ENCODE measurements around the gene MGAT4A.

The MGAT4A gene

GRCh38 chr2:98632351-98632750 is 98.6 kb downstream of the MGAT4A start:
- Histone ChIP-seq H3K9ac (no peak overlapping the region), H3K27ac (no peak overlapping the region), H3K4me3 (no peak overlapping the region), H4K20me1 (peaks cover 0 to 63% (median 0%) of the 10 kb centered on the region in 11 experiments; a peak in 3 of 22 replicates), H3K36me3 (peaks cover 0 to 99% (median 48%) of the 10 kb centered on the region in 11 experiments; a peak in 18 of 22 replicates), H3K27me3 (no peaks in the 10 kb centered on the region), H3K4me2 (no peak overlapping the region), H3K9me3 (replicated peaks in 1 of 11) (peaks cover 0 to 8% (median 0%) of the 10 kb centered on the region in 11 experiments; a peak in 1 of 22 replicates), H3K4me1 (peaks cover 0 to 7% (median 0%) of the 10 kb centered on the region in 10 experiments; a peak in 2 of 20 replicates)
- no peak for TF ChIP-seq Cebpa-rat (IDR thresholded peaks at IDR 0.05)

DNA sequence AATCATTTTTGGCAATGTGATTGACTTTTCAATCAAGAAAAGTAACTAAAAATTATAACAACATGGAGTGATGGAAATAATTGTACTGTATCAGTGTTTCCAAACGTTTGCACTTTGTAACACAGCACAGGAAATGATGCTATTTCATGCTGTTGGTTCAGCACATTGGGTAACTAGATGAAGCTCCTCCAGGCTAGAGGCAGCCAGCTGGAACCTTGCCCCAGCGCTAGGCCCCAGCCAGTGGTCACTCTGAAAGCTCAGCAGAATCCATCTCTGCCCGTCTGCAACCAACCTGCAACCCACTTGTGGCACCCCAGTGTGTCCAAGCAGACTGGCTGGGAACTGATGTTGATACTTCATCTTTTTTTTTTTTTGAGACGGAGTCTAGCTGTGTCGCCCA is 107.3 kb downstream of the MGAT4A start:
- H3K4me3 ChIP-seq: no peak overlapping the region
- peaks cover 0 to 57% (median 0%) of the 10 kb centered on the region in 11 experiments; a peak in 3 of 22 replicates for H4K20me1 ChIP-seq
- H3K36me3 ChIP-seq: peaks cover under 1 to 97% (median 21%) of the 10 kb centered on the region in 11 experiments; a peak in 13 of 22 replicates
- no peak overlapping the region for H3K9ac ChIP-seq
- no peak overlapping the region for H3K27ac ChIP-seq
- H3K9me3 ChIP-seq (replicated peaks in 1 of 11): no peaks in the 10 kb centered on the region; a peak in 1 of 22 replicates
- H3K27me3 ChIP-seq: no peaks in the 10 kb centered on the region
- peaks cover 8 to 29% (median 14%) of the 10 kb centered on the region in 10 experiments; a peak in 17 of 20 replicates for H3K4me1 ChIP-seq
- H3K4me2 ChIP-seq: peak overlapping the region in 10 of 11 experiments; percentile 5 to 68 (median 60); a peak in 16 of 22 replicates
- no peak for TF ChIP-seq Cebpa-rat (IDR thresholded peaks at IDR 0.05)

DNA sequence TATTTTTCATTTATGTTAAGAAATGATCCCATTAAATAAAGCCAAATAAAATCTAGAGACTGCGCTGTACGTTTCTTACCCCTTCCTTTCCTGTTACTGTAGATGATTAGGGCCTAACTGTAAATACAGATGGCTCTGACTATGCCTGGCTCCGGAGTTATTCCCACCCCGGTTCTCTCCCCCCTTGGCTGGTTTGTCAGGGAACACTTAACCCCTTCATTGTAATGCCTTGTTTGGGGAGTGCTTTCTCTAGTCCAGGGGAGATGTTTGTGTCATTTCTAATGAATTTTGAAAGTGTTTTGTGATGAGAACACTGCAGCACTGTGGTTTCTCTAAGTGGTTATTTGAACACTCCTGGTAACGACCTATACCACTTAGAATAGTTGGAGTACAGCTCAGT is 113.8 kb downstream of the MGAT4A start:
- Histone ChIP-seq H3K4me1 (peaks cover 0 to 2% (median 0%) of the 10 kb centered on the region in 10 experiments; a peak in 1 of 20 replicates), H4K20me1 (peaks cover 0 to 73% (median 0%) of the 10 kb centered on the region in 11 experiments; a peak in 4 of 22 replicates), H3K9me3 (replicated peaks in 1 of 11) (no peaks in the 10 kb centered on the region), H3K9ac (no peak overlapping the region), H3K36me3 (peaks cover 63 to 100% (median 81%) of the 10 kb centered on the region in 11 experiments), H3K27ac (no peak overlapping the region), H3K4me2 (no peak overlapping the region), H3K27me3 (no peaks in the 10 kb centered on the region), H3K4me3 (no peak overlapping the region)
- no peak for TF ChIP-seq Cebpa-rat (IDR thresholded peaks at IDR 0.05)

GRCh38 chr2:98615481-98615880 is 115.5 kb downstream of the MGAT4A start:
- Histone ChIP-seq H3K9ac (no peak overlapping the region), H3K9me3 (replicated peaks in 1 of 11) (no peaks in the 10 kb centered on the region), H4K20me1 (peaks cover 0 to 58% (median 0%) of the 10 kb centered on the region in 11 experiments; a peak in 4 of 22 replicates), H3K36me3 (peaks cover 70 to 97% (median 83%) of the 10 kb centered on the region in 11 experiments), H3K4me2 (no peak overlapping the region), H3K27ac (no peak overlapping the region), H3K27me3 (no peaks in the 10 kb centered on the region), H3K4me3 (no peak overlapping the region), H3K4me1 (peaks cover 2 to 11% (median 7%) of the 10 kb centered on the region in 10 experiments; a peak in 17 of 20 replicates)
- TF ChIP-seq Cebpa-rat (IDR thresholded peaks at IDR 0.05): no peak

GRCh38 chr2:98614024-98614739 is 116.8 kb downstream of the MGAT4A start:
- TF ChIP-seq Cebpa-rat (IDR thresholded peaks at IDR 0.05): no peak
- no peaks in the 10 kb centered on the region for H3K9me3 ChIP-seq (replicated peaks in 1 of 11)
- H3K9ac ChIP-seq: no peak overlapping the region
- peaks cover 15 to 24% (median 20%) of the 10 kb centered on the region in 10 experiments for H3K4me1 ChIP-seq
- H3K27ac ChIP-seq: no peak overlapping the region
- peaks cover 72 to 91% (median 78%) of the 10 kb centered on the region in 11 experiments for H3K36me3 ChIP-seq
- peaks cover 0 to 45% (median 0%) of the 10 kb centered on the region in 11 experiments; a peak in 4 of 22 replicates for H4K20me1 ChIP-seq
- no peaks in the 10 kb centered on the region for H3K27me3 ChIP-seq
- H3K4me2 ChIP-seq: no peak overlapping the region
- no peak overlapping the region for H3K4me3 ChIP-seq

DNA sequence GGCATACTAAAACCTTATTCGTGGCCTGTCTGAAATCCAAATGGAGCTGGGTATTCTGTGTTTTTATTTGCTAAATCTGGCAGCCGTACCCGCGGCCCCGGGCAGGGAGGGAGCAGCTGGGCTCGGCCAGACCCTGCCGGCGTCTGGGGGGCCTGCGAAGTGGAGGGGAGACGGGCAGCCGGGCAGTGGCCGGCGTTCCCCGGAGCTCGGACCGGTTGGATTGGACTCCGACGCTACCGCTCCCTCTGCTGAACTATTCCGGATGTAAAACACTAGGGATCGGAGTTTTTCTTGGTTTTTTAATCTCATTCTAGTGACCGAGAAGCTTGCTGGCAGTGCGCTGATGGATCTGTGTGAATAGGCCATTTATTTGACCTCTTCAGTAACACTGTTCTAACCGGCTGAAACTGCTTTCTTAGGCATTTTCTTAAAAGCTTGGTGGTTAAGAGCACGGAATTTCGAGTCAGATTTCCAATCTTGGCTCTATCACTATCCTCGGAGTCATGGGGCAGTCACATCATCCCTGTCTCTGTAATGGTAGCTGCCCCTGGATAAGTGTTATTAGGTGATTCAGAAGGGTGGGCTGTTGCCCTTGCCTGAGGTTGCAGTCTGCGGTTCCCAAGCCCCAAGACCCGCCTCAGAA is 121.8 kb downstream of the MGAT4A start:
- Histone ChIP-seq H3K36me3 (peaks cover 28 to 58% (median 43%) of the 10 kb centered on the region in 11 experiments), H4K20me1 (peaks cover 0 to 37% (median 7%) of the 10 kb centered on the region in 11 experiments; a peak in 7 of 22 replicates), H3K9ac (peak overlapping the region; percentile 89 to 99 (median 94)), H3K4me3 (peak overlapping the region; percentile 78 to 97 (median 88)), H3K27ac (peak overlapping the region; percentile 90 to 99 (median 93)), H3K4me1 (peaks cover 34 to 46% (median 41%) of the 10 kb centered on the region in 10 experiments), H3K4me2 (peak overlapping the region; percentile 89 to 98 (median 96)), H3K9me3 (replicated peaks in 1 of 11) (no peaks in the 10 kb centered on the region), H3K27me3 (no peaks in the 10 kb centered on the region)
- no peak for TF ChIP-seq Cebpa-rat (IDR thresholded peaks at IDR 0.05)

GRCh38 chr2:98608116-98608961 is 122.6 kb downstream of the MGAT4A start, which contains the start of the genes COA5 and UNC50:
COA5 (minus strand) TSS chr2:98608512; CDS start chr2:98608405, 107 bp downstream.
UNC50 (plus strand) TSS chr2:98608589; CDS start chr2:98609760, 1,171 bp downstream.
- peaks cover 34 to 46% (median 41%) of the 10 kb centered on the region in 10 experiments for H3K4me1 ChIP-seq
- peaks cover 26 to 57% (median 40%) of the 10 kb centered on the region in 11 experiments for H3K36me3 ChIP-seq
- no peaks in the 10 kb centered on the region for H3K27me3 ChIP-seq

DNA sequence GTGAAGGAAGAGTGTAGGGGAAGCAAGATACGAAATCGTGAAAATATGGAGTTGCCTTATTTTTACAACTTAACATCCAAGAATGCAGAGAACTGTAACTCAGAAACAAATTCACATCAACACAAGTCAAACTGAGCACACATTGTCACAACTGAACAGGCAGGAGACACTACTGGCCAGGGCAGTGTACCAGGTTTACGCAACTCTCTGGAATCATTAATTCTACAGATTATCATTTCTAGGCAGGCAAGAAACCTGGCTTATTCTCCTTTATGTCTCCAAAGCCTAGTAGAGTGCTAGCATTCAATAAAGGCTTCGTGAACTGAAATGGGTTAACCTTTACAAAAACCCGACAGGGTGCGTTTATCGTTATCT is 123.2 kb downstream of the MGAT4A start:
- H3K4me1 ChIP-seq: peaks cover 34 to 46% (median 41%) of the 10 kb centered on the region in 10 experiments
- peak overlapping the region; percentile 90 to 99 (median 93) for H3K27ac ChIP-seq
- H3K9ac ChIP-seq: peak overlapping the region; percentile 89 to 99 (median 94)
- TF ChIP-seq Cebpa-rat (IDR thresholded peaks at IDR 0.05): no peak
- H3K4me3 ChIP-seq: peak overlapping the region; percentile 78 to 97 (median 88)
- H4K20me1 ChIP-seq: peaks cover 0 to 31% (median 7%) of the 10 kb centered on the region in 11 experiments; a peak in 7 of 22 replicates
- H3K36me3 ChIP-seq: peaks cover 26 to 57% (median 40%) of the 10 kb centered on the region in 11 experiments
- H3K4me2 ChIP-seq: peak overlapping the region; percentile 78 to 98 (median 96)
- no peaks in the 10 kb centered on the region for H3K27me3 ChIP-seq
- H3K9me3 ChIP-seq (replicated peaks in 1 of 11): no peaks in the 10 kb centered on the region

More at GRCh38 chr2:98608116-98608961, 122.6 kb downstream of the MGAT4A start, which contains the start of the genes COA5 and UNC50:
- Histone ChIP-seq H3K9me3 (replicated peaks in 1 of 11) (no peaks in the 10 kb centered on the region), H3K9ac (peak within 1 kb of the TSS; percentile 89 to 99 (median 94)), H3K27ac (peak within 1 kb of the TSS; percentile 90 to 99 (median 93)), H3K4me2 (peak within 1 kb of the TSS; percentile 89 to 98 (median 96)), H3K4me3 (peak within 1 kb of the TSS; percentile 78 to 97 (median 88)), H4K20me1 (peaks cover 0 to 31% (median 7%) of the 10 kb centered on the region in 11 experiments; a peak in 7 of 22 replicates)
- TF ChIP-seq Cebpa-rat (IDR thresholded peaks at IDR 0.05): 0 out of 22 replicates have a peak, but pooled peaks of 1 of the 11 experiments have one; percentile 27
